HCT116 (cell line): Measurements from ENCODE around the gene MECP2. TPM values are rescaled to one million over a fixed set of nuclear protein-coding genes. Genes with fewer than 3 reads are reported as not detected.

ENCODE experiments used
- ATAC-seq: fragments of 200-7000 bp; cut with Tn5 transposase; 2 replicates; pipeline ENCODE4 v1.9.1; 2020; ENCODE audit warnings: mild to moderate bottlenecking, moderate library complexity
- BruUV-seq: library from RNA; stranded (reverse); fragments of 400-500 nt; replicated peaks from 2 replicates; lab custom pipeline; 2021; lab: Mats Ljungman, UMichigan
- CTCF ChIA-PET: fragments of 300-600 bp; sonication (Branson Sonifier 250); formaldehyde crosslinking; loops from one replicate; lab custom pipeline; 2021; ENCODE audit warnings: antibody characterized with exemption; lab: Charles Lee
- POLR2A ChIA-PET: fragments of 300-600, 350-600 bp; sonication (Branson Sonifier 250); formaldehyde crosslinking; loops from one replicate; lab custom pipeline; 2021; ENCODE audit warnings: antibody characterized with exemption; lab: Charles Lee
- RAD21 ChIA-PET, 2 experiments: fragments of 300-600 bp; sonication (Branson Sonifier 250); formaldehyde crosslinking; loops; one replicate each; lab custom pipeline; 2023; ENCODE audit warnings: low total read pairs in 2 of 2; ENCODE audit not compliant: uncharacterized antibody in 2 of 2, unreplicated experiment in 2 of 2, low non-redundant PET in 1 of 2; lab: Charles Lee
- DNase-seq: peaks from one replicate; pipeline ENCODE4 v3.0.0-alpha.2; 2010; ENCODE audit warnings: low read depth, low spot score
- H2AFZ ChIP-seq: fragments of 200-600 bp; shearing (Covaris generic), sonication (generic); 2 replicates; pipeline ENCODE4 v1.6.1; 2017; ENCODE audit warnings: low read depth, mixed run types, mixed read lengths, antibody characterized with exemption, low read length; ENCODE audit not compliant: poor library complexity, severe bottlenecking
- H3K27ac ChIP-seq: 2 replicates; pipeline ENCODE4 v1.5.1; 2012; ENCODE audit warnings: low read depth, low read length
- H3K27me3 ChIP-seq: fragments of 200-600 bp; sonication (generic); 2 replicates; pipeline ENCODE4 v1.6.1; 2016; ENCODE audit warnings: mixed run types, low read length, mixed read lengths; ENCODE audit not compliant: insufficient read depth
- H3K36me3 ChIP-seq, 2 experiments: fragments of 200-500 bp in 1 of 2; fragments of 200-600 bp in 1 of 2; sonication (Bioruptor generic) in 1 of 2; sonication (generic) in 1 of 2; 2 replicates each; pipeline versions ENCODE4 v1.5.1 to v1.6.1; 2014 to 2016; ENCODE audit warnings: low read length in 2 of 2, inconsistent platforms in 1 of 2, mixed read lengths in 1 of 2, mixed run types in 1 of 2; ENCODE audit not compliant: insufficient read depth in 2 of 2, control insufficient read depth in 1 of 2
- H3K4me1 ChIP-seq, 2 experiments: fragments of 200-600 bp in 1 of 2; sonication (generic) in 1 of 2; 2 replicates each; pipeline versions ENCODE4 v1.5.1 to v1.6.1; 2012 to 2017; ENCODE audit warnings: low read length in 2 of 2, inconsistent platforms in 1 of 2, mild to moderate bottlenecking in 1 of 2, mixed read lengths in 1 of 2, mixed run types in 1 of 2, moderate library complexity in 1 of 2; ENCODE audit not compliant: insufficient read depth in 2 of 2, control insufficient read depth in 1 of 2
- H3K4me2 ChIP-seq: fragments of 200-600 bp; sonication (generic); 2 replicates; pipeline ENCODE4 v1.6.1; 2017; ENCODE audit warnings: mixed run types, low read length, mixed read lengths
- H3K4me3 ChIP-seq, 2 experiments: fragments of 200-600 bp in 1 of 2; sonication (generic) in 1 of 2; replicated peaks in 1 of 2; 2 replicates each; pipeline ENCODE4 v1.5.1; 2011 to 2016; ENCODE audit warnings: low read length in 2 of 2, control low read depth in 1 of 2, low read depth in 1 of 2, mild to moderate bottlenecking in 1 of 2, mixed read lengths in 1 of 2, mixed run types in 1 of 2
- H3K79me2 ChIP-seq: fragments of 200-600 bp; sonication (generic); 2 replicates; pipeline ENCODE4 v1.6.1; 2017; ENCODE audit warnings: mild to moderate bottlenecking, mixed run types, low read length, moderate library complexity, mixed read lengths; ENCODE audit not compliant: insufficient read depth
- H3K9ac ChIP-seq: fragments of 200-600 bp; sonication (generic); 2 replicates; pipeline ENCODE4 v1.6.1; 2016; ENCODE audit warnings: low read length, mixed read lengths
- H3K9me2 ChIP-seq: fragments of 200-600 bp; sonication (generic), shearing (Covaris generic); 2 replicates; pipeline ENCODE4 v1.6.1; 2017; ENCODE audit warnings: mixed run types, mild to moderate bottlenecking, moderate library complexity; ENCODE audit not compliant: insufficient read depth
- H3K9me3 ChIP-seq, 2 experiments: fragments of 200-500 bp in 1 of 2; fragments of 200-600 bp in 1 of 2; sonication (Bioruptor generic) in 1 of 2; sonication (generic) in 1 of 2; 2 replicates each; pipeline ENCODE4 v1.6.1; 2014 to 2017; ENCODE audit warnings: low read length in 2 of 2, mixed read lengths in 2 of 2, inconsistent platforms in 1 of 2, low read depth in 1 of 2, mild to moderate bottlenecking in 1 of 2, mixed run types in 1 of 2, moderate library complexity in 1 of 2; ENCODE audit not compliant: control insufficient read depth in 1 of 2, insufficient read depth in 1 of 2
- H4K20me1 ChIP-seq: fragments of 200-600 bp; sonication (generic), shearing (Covaris generic); 2 replicates; pipeline ENCODE4 v1.6.1; 2017; ENCODE audit warnings: mixed run types, mild to moderate bottlenecking, moderate library complexity; ENCODE audit not compliant: insufficient read depth
- CBX3 ChIP-seq: IDR thresholded peaks from 2 replicates; pipeline ENCODE4 v1.6.1; 2012; ENCODE audit warnings: low read depth
- EZH2 ChIP-seq: fragments of 200-600 bp; sonication (generic); IDR thresholded peaks from 2 replicates; pipeline ENCODE4 v1.6.1; 2017; ENCODE audit warnings: antibody characterized with exemption, mixed run types
- FOSL1 ChIP-seq: IDR thresholded peaks from 2 replicates; pipeline ENCODE4 v1.6.1; 2012; ENCODE audit warnings: low read depth
- POLR2A ChIP-seq: IDR thresholded peaks from 2 replicates; pipeline ENCODE4 v1.7.0; 2011; ENCODE audit warnings: borderline replicate concordance; ENCODE audit not compliant: insufficient read depth, insufficient read length; ENCODE audit errors: extremely low read depth
- POLR2AphosphoS5 ChIP-seq: IDR thresholded peaks from 2 replicates; pipeline ENCODE4 v1.6.1; 2011; ENCODE audit warnings: mild to moderate bottlenecking, low read depth, low read length, moderate library complexity
- ZBTB33 ChIP-seq: IDR thresholded peaks from 2 replicates; pipeline ENCODE4 v1.6.1; 2011; ENCODE audit warnings: mild to moderate bottlenecking, low read length, moderate library complexity; ENCODE audit not compliant: insufficient replicate concordance; ENCODE audit errors: extremely low read depth
- ZFX ChIP-seq: fragments of 450-650 bp; IDR thresholded peaks from 2 replicates; pipeline ENCODE4 v1.6.1; 2017
- intact Hi-C: fragments of 100-400 bp; cut with micrococcal nuclease; formaldehyde crosslinking; loops from 2 replicates; pipeline ENCODE4 v1.10.0; 2022
- total RNA-seq: library from RNA; stranded (reverse); gene quantifications from one replicate; pipeline ENCODE4 v1.2.1, GENCODE V29; 2021; ENCODE audit not compliant: unreplicated experiment

Gene MECP2
- total RNA-seq, 1 experiment from 2014 or later = 32.4 TPM

GRCh38 chrX:153973127-153974002 is 124.2 kb downstream of the MECP2 start:
- ChIA-PET POLR2A (interaction anchor here (0.9 to 1.3 kb wide), 2 partner anchors 10 to 26 kb away, joined by 3 read pairs; no protein-coding TSS in a partner anchor), RAD21 (no interaction called here), CTCF (no interaction called here)
- intact Hi-C loops = loop anchor here (10.0 kb wide), 1 partner anchor 421 kb away; the partner anchor contains the start of gene RPL10
- peaks cover 37% of the 10 kb centered on the region for H3K79me2 ChIP-seq
- H3K9me3 ChIP-seq = no peaks in the 10 kb centered on the region
- ATAC-seq (no peak), DNase-seq (no peak)
- no peaks in the 10 kb centered on the region for H4K20me1 ChIP-seq
- no peaks in the 10 kb centered on the region for H3K9me2 ChIP-seq
- BruUV-seq = TSS peak; percentile 83
- H3K9ac ChIP-seq = peak overlapping the region; percentile 95
- peaks cover 0 to 6% of the 10 kb centered on the region in 2 experiments; a peak in 1 of 4 replicates for H3K36me3 ChIP-seq
- peaks cover 12 to 28% of the 10 kb centered on the region in 2 experiments for H3K4me1 ChIP-seq
- peak overlapping the region; percentile 90 for H3K27ac ChIP-seq
- no peak for TF ChIP-seq POLR2AphosphoS5
- TF ChIP-seq FOSL1 = no peak
- peak; percentile 16; the same call in 1 of the 2 replicates for TF ChIP-seq ZFX
- H3K4me2 ChIP-seq = peak overlapping the region; percentile 85
- H3K4me3 ChIP-seq = peak overlapping the region; percentile 46 to 75
- no peak overlapping the region for H2AFZ ChIP-seq
- H3K27me3 ChIP-seq = no peaks in the 10 kb centered on the region

DNA sequence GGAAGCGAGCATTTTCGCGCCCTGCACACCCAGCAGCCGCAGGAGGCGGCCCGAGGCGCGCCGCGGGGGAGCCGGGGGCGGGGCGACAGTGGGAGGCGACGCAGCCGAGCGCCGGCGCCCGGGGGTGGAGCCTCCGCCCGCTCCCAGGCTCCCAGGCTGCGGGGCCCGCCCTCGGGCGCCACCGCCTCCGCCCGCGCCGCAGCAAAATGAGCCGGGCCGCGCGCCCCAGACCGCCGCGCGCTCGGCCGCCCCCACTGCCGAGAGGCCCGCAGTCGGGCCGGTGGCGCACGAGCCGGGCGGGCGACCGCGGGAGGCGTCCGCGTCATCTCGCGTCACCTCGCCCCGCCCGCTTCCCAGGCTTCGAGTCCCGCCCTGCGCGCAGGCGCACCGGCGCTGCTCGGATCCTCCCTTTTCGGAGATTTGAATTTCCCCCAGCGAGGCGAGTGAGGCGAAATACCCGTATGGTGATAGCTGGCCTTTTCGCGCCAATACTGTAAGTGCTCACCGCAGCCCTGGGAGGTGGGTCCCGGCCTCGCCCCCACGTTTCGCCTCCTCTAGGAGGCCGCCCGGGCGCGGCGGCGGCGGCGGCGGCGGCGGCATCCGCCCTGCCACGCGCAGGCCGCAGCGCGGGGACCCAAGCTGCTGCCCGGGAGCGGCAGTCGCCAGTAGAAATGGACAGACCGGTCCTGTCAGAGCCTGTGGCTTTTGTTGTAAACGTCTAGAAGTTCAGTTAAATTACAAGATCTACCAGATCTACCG is 125.0 kb downstream of the MECP2 start, which contains the start of gene TMEM187:
Gene TMEM187, plus strand, starts transcription at position 387 of the 759 bp plus-strand sequence. CDS start 9,309 bp downstream, outside the sequence.
- H4K20me1 ChIP-seq = no peaks in the 10 kb centered on the region
- H2AFZ ChIP-seq = no peak within 1 kb of the TSS
- ChIA-PET RAD21 (no interaction called here), POLR2A (interaction anchor here (1.3 to 2.0 kb wide), 2 partner anchors 25 to 47 kb away, joined by 3 to 5 read pairs; partner anchors contain the start of gene ARHGAP4), CTCF (no interaction called here)
- TF ChIP-seq POLR2A (peak; percentile 46), POLR2AphosphoS5 (peak; percentile 43; the same call in 1 of the 2 replicates), ZBTB33 (no peak), CBX3 (no peak), ZFX (peak; percentile 60; the same call in 1 of the 2 replicates), EZH2 (no peak)
- DNase-seq (peak; percentile 76), ATAC-seq (peak; percentile 66)
- intact Hi-C loops = loop anchor here (10.0 kb wide), 1 partner anchor 422 kb away; the partner anchor contains the start of gene RPL10
- H3K4me1 ChIP-seq = peaks cover 12 to 28% of the 10 kb centered on the region in 2 experiments
- peaks cover 0 to 11% of the 10 kb centered on the region in 2 experiments; a peak in 1 of 4 replicates for H3K36me3 ChIP-seq
- no TSS peak for BruUV-seq
- H3K9me3 ChIP-seq = no peaks in the 10 kb centered on the region
- H3K4me2 ChIP-seq = peak within 1 kb of the TSS; percentile 85
- peak within 1 kb of the TSS; percentile 75 to 78 for H3K4me3 ChIP-seq
- H3K79me2 ChIP-seq = peaks cover 46% of the 10 kb centered on the region
- no peaks in the 10 kb centered on the region for H3K27me3 ChIP-seq
- H3K9ac ChIP-seq = peak within 1 kb of the TSS; percentile 99
- peak within 1 kb of the TSS; percentile 90 for H3K27ac ChIP-seq
- no peaks in the 10 kb centered on the region for H3K9me2 ChIP-seq
